ENCODE measurements around the gene UBR7. TPM values are rescaled to one million over a fixed set of nuclear protein-coding genes. Genes with fewer than 3 reads are reported as not detected.

The UBR7 gene
- total RNA-seq, 2 donors from 2014 or later = 22.6 to 26.2 TPM

DNA sequence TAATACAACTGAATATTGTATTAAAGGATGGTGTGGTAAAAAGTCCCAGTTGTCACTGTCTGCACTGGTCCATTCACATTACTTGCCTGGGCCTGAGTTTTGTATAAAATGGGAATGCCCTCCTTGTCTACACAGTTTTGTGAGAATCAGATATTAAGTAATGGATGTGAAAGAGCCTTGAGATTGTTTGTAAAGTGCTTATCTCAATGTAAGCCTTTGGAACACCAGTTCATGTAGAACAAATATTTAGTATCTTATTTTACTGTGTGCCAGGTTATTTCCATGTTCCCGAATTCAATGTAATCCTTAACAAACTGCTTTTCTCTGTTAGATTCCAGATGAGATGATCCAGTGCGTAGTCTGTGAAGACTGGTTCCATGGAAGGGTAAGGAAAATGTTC, 7.5 kb downstream of the UBR7 start:
- H3K27me3 ChIP-seq = no peaks in the 10 kb centered on the region
- peaks cover 0 to 4% of the 10 kb centered on the region in 2 donors for H3K4me1 ChIP-seq
- no peak for DNase-seq (ENCODE audit: low spot score)
- H3K4me3 ChIP-seq = no peak overlapping the region
- no peak overlapping the region for H3K27ac ChIP-seq
- no peaks in the 10 kb centered on the region for H3K9me3 ChIP-seq
- TF ChIP-seq, protein P1, sequence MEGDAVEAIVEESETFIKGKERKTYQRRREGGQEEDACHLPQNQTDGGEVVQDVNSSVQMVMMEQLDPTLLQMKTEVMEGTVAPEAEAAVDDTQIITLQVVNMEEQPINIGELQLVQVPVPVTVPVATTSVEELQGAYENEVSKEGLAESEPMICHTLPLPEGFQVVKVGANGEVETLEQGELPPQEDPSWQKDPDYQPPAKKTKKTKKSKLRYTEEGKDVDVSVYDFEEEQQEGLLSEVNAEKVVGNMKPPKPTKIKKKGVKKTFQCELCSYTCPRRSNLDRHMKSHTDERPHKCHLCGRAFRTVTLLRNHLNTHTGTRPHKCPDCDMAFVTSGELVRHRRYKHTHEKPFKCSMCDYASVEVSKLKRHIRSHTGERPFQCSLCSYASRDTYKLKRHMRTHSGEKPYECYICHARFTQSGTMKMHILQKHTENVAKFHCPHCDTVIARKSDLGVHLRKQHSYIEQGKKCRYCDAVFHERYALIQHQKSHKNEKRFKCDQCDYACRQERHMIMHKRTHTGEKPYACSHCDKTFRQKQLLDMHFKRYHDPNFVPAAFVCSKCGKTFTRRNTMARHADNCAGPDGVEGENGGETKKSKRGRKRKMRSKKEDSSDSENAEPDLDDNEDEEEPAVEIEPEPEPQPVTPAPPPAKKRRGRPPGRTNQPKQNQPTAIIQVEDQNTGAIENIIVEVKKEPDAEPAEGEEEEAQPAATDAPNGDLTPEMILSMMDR (IDR thresholded peaks at IDR 0.05) = no peak
- H3K36me3 ChIP-seq = peaks cover 75% of the 10 kb centered on the region

DNA sequence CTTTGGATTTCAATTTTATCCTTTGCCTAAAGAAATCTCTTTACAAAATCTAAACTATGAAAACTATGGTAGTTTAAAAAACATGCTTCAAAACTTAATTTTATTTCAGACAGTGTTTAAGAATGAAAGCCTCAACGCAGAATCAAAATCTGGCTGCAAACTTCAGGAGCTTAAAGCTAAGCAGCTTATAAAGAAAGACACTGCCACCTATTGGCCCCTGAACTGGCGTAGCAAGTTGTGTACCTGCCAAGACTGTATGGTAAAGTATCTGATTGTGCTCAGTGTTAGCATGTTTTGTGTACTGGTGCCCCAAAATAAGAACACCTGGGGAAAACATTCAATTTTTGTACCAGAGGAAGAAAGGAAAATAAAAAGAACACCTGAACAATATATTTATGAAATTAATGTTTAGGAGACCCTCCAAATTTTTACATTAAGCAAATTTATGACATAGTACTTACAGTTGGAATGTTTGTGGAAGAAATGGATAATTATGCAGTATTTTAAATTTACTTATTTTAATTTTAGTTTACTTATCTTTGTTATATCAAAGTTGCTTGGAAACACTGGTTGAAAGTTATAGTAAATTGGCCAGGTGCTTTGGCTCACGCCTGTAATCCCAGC, 12.2 kb downstream of the UBR7 start:
- no peak overlapping the region for H3K4me3 ChIP-seq
- peaks cover 82% of the 10 kb centered on the region for H3K36me3 ChIP-seq
- TF ChIP-seq, protein P1 (IDR thresholded peaks at IDR 0.05) = peak in 1 of 2 donors; percentile 56
- H3K9me3 ChIP-seq = no peaks in the 10 kb centered on the region
- H3K27me3 ChIP-seq = no peaks in the 10 kb centered on the region
- no peak for DNase-seq (ENCODE audit: low spot score)
- no peaks in the 10 kb centered on the region for H3K4me1 ChIP-seq
- H3K27ac ChIP-seq = no peak overlapping the region

DNA sequence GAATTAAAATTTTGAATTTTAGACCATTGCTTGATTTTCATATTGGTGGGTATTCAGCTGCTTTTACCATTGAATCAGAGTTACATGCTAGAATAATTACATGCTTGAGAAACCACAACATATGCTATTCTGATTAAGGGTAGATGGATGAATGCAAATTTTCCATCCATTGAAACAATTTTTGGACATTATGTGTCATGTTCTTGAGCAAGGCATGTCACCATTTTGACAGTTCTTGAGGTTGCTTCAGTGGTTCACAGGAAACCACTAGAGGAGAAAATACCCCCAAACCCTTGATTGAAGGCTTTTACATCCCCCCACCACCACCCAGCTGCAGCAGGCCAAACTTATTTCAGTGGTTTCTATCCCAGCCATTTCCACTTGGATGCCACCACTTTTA, 13.5 kb downstream of the UBR7 start:
- TF ChIP-seq, protein P1 (IDR thresholded peaks at IDR 0.05) = no peak
- Histone ChIP-seq H3K27ac (no peak overlapping the region), H3K36me3 (peaks cover 74% of the 10 kb centered on the region), H3K4me3 (no peak overlapping the region), H3K27me3 (no peaks in the 10 kb centered on the region), H3K4me1 (no peaks in the 10 kb centered on the region), H3K9me3 (no peaks in the 10 kb centered on the region)
- DNase-seq (ENCODE audit: low spot score) = no peak

DNA sequence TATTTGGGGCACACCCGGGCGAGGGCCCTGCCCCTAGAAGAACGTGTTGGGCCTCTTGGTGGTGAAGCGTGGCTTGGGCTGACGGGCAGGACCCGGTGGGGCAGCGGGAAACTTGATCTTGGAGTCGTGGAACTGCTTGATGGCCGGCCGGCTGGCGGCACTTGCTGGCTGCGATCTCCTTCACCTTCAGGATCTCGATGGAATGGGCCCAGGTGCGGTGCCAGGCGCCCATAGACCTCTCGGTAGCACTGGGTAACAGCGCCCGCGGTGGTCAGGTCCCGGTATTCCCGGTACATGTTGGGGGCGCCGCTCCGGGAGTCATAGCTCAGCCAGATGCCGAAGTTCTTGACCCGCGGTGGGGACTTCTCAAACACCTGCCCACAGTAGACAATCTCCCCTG, 16.5 kb downstream of the UBR7 start:
- no peaks in the 10 kb centered on the region for H3K9me3 ChIP-seq
- H3K36me3 ChIP-seq = peaks cover 80% of the 10 kb centered on the region
- no peaks in the 10 kb centered on the region for H3K27me3 ChIP-seq
- H3K27ac ChIP-seq = no peak overlapping the region
- H3K4me3 ChIP-seq = no peak overlapping the region
- no peak for DNase-seq (ENCODE audit: low spot score)
- H3K4me1 ChIP-seq = no peaks in the 10 kb centered on the region
- TF ChIP-seq, protein P1 (IDR thresholded peaks at IDR 0.05) = no peak

DNA sequence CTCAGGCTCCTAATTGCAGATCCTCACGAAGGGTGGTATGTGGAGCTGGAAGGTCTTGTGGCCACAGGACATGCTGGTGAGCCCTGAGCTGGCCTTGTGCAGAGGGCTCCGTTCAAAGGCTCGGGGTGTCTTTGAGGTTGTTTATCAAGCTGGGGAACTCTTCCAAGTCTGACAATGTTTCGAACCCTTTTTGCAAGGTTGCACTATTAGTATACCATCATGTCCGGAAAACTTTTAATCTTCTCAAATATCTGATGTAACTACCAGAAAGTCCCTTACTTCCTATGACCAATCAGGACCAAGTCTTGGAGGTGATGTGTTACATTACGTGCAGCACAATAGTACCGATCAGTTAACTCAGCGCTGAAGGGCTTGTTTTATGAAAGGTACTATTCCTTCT, 21.5 kb downstream of the UBR7 start:
- H3K4me3 ChIP-seq = no peak overlapping the region
- H3K27me3 ChIP-seq = no peaks in the 10 kb centered on the region
- H3K27ac ChIP-seq = no peak overlapping the region
- H3K4me1 ChIP-seq = peaks cover 0 to 10% of the 10 kb centered on the region in 2 donors
- TF ChIP-seq, protein P1 (IDR thresholded peaks at IDR 0.05) = no peak
- H3K9me3 ChIP-seq = no peaks in the 10 kb centered on the region
- no peak for DNase-seq (ENCODE audit: low spot score)
- H3K36me3 ChIP-seq = peaks cover 37% of the 10 kb centered on the region

DNA sequence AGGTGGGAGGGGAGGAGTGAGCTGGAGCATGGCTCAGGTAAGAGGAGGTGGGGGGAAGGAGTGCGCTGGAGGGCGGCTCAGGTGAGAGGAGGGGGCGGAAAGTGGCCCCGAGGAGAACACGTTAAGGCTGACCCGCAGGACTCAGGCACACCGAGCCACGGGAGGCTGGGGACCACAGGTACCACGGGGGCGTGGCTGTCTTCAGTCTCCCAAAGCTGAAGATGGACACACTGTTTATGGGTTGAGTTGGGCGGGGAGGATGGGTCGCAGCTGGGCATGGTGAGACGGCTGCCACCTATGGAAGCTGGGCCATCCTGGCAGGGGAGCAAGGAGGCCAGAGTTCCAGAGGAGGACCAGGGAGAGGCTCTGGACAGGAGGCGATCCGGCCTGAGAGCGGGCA, 23.5 kb downstream of the UBR7 start:
- Histone ChIP-seq H3K4me3 (no peak overlapping the region), H3K27ac (no peak overlapping the region), H3K4me1 (peaks cover 0 to 10% of the 10 kb centered on the region in 2 donors), H3K36me3 (peaks cover 28% of the 10 kb centered on the region), H3K27me3 (no peaks in the 10 kb centered on the region), H3K9me3 (no peaks in the 10 kb centered on the region)
- no peak for DNase-seq (ENCODE audit: low spot score)
- TF ChIP-seq, protein P1 (IDR thresholded peaks at IDR 0.05) = no peak

All from right atrium auricular region (tissue), 2 donors.